Measurements from ENCODE around the gene USP25. TPM values are rescaled to one million over a fixed set of nuclear protein-coding genes. Genes with fewer than 3 reads are reported as not detected.
A peak's percentile ranks its signal among the peaks of the same experiment; 100 is the strongest.

Gene USP25
- total and polyA plus RNA-seq, 2 of the 8 experiments (the other 6 are each of a cell fraction or from before 2014, with no cell fraction given): 11.2 to 48.1 TPM

- DNase-seq (ENCODE audit: low read depth in 1 of 2, low spot score in 2 of 2) (no peak), FAIRE-seq (peak; percentile 73)
- no peak overlapping the region for H2BK15ac ChIP-seq (ENCODE audit: low read length)
- H2BK12ac ChIP-seq (ENCODE audit: low read depth, low read length): no peak overlapping the region
- H3K79me1 ChIP-seq (ENCODE audit: low read depth, low read length): no peaks in the 10 kb centered on the region
- H3K79me2 ChIP-seq (ENCODE audit: control insufficient read depth in 1 of 2, insufficient read depth in 2 of 2, low read length in 2 of 2): no peaks in the 10 kb centered on the region
- H3K36me3 ChIP-seq (ENCODE audit: control insufficient read depth in 2 of 4, insufficient read depth in 4 of 4, low read length in 3 of 4): no peaks in the 10 kb centered on the region
- no peaks in the 10 kb centered on the region; a peak in 3 of 7 replicates for H3K4me1 ChIP-seq (replicated peaks in 1 of 4; ENCODE audit: control insufficient read depth in 3 of 4, insufficient read depth in 4 of 4, low read length in 3 of 4)
- no peak overlapping the region for H2AFZ ChIP-seq (ENCODE audit: low read length)
- peaks cover 0 to 1% (median 0%) of the 10 kb centered on the region in 4 experiments; a peak in 3 of 7 replicates for H3K27me3 ChIP-seq (replicated peaks in 1 of 4; ENCODE audit: control insufficient read depth in 3 of 4, extremely low read depth in 1 of 4, insufficient read depth in 3 of 4, low read length in 3 of 4)
- peak overlapping the region in 1 of 2 experiments; percentile 27; a peak in 1 of 4 replicates for H3K4me2 ChIP-seq (ENCODE audit: insufficient read depth in 1 of 2, low read depth in 2 of 2, low read length in 2 of 2)
- no peaks in the 10 kb centered on the region for H4K20me1 ChIP-seq (replicated peaks in 1 of 2; ENCODE audit: control insufficient read depth in 1 of 2, insufficient read depth in 2 of 2, low read length in 2 of 2)
- no peak overlapping the region for H3K18ac ChIP-seq (ENCODE audit: extremely low read depth, low read length)
- H3K9ac ChIP-seq (replicated peaks in 1 of 4; ENCODE audit: extremely low read depth in 1 of 4, low read depth in 3 of 4, low read length in 3 of 4): no peak overlapping the region
- H4K5ac ChIP-seq (ENCODE audit: insufficient read length, low read depth, low read length): no peak overlapping the region
- H2BK5ac ChIP-seq (ENCODE audit: low read depth, low read length): no peak overlapping the region
- no peak overlapping the region for H2BK20ac ChIP-seq (ENCODE audit: low read length)
- H3K23me2 ChIP-seq (ENCODE audit: low read depth, low read length): no peaks in the 10 kb centered on the region
- WGBS, 2 experiments (ENCODE audit: extremely low coverage in 1 of 2, insufficient coverage in 1 of 2, insufficient read length in 1 of 2, insufficient replicate concordance in 2 of 2, low coverage in 1 of 2, low lambda C conversion rate in 2 of 2, missing lambda C conversion rate in 1 of 2): 47% methylated on average over 4 of the region's 4 CpGs; no CpG with 5 or more reads in 1 of the 2 experiments
- ChIA-PET POLR2A (ENCODE audit: partially characterized antibody) (no interaction called here), CTCF (ENCODE audit: partially characterized antibody) (no interaction called here)
- no peak overlapping the region for H4K91ac ChIP-seq (replicated peaks; ENCODE audit: insufficient read length, low read length)
- no peak overlapping the region for H2BK120ac ChIP-seq (replicated peaks; ENCODE audit: low read depth, low read length)
- H2AK5ac ChIP-seq (ENCODE audit: low read depth, low read length): no peak overlapping the region
- H3K4me3 ChIP-seq (ENCODE audit: extremely low read depth in 1 of 4, insufficient read depth in 2 of 4, low read depth in 3 of 4, low read length in 4 of 4): peak overlapping the region in 1 of 4 experiments; percentile 3; a peak in 1 of 8 replicates
- H4K8ac ChIP-seq (ENCODE audit: extremely low read depth, insufficient read depth, low read length): no peak overlapping the region
- no peak overlapping the region for H3K4ac ChIP-seq (replicated peaks; ENCODE audit: insufficient read length, low read depth, low read length)
- H3K9me3 ChIP-seq (ENCODE audit: insufficient read depth in 2 of 2, low read depth in 1 of 2, low read length in 1 of 2): no peaks in the 10 kb centered on the region
- no peak overlapping the region for H3K56ac ChIP-seq (replicated peaks; ENCODE audit: insufficient read length, low read depth, low read length)
- no peak overlapping the region for H3K27ac ChIP-seq (ENCODE audit: low read depth, low read length)
- TF ChIP-seq ASH2L (IDR thresholded peaks at IDR 0.05; ENCODE audit: low read length) (peak; percentile 85), CHD2 (IDR thresholded peaks at IDR 0.05; ENCODE audit: low read length) (no peak), EGR1 (IDR thresholded peaks at IDR 0.05; ENCODE audit: borderline replicate concordance, low read depth, low read length) (no peak), SP1 (IDR thresholded peaks at IDR 0.05; ENCODE audit: low read depth, low read length) (peak; percentile 78; the same call in 1 of the 2 replicates)
- H3K23ac ChIP-seq (ENCODE audit: insufficient read length): no peak overlapping the region
- H3K14ac ChIP-seq (ENCODE audit: insufficient read length): no peak overlapping the region
Measured at GRCh38 chr21:15722591-15723324, 7.0 kb upstream of the USP25 start.

Measured in H1 (cell line).